Measurements from ENCODE around the gene GALNT9. TPM values are rescaled to one million over a fixed set of nuclear protein-coding genes. Genes with fewer than 3 reads are reported as not detected.
A peak's percentile ranks its signal among the peaks of the same experiment; 100 is the strongest.

Gene GALNT9
- total RNA-seq, 1 donor from 2014 or later: 1.6 TPM

GRCh38 chr12:132214891-132215290 lies 114.5 kb downstream of the GALNT9 start:
- no peak for DNase-seq (ENCODE audit: extremely low spot score, unreplicated experiment)
- no peak overlapping the region for H3K4me3 Mint-ChIP-seq

GRCh38 chr12:132214161-132214476 lies 115.3 kb downstream of the GALNT9 start:
- Mint-ChIP-seq H3K27me3 (peaks cover 52% of the 10 kb centered on the region), H3K27ac (no peak overlapping the region), H3K36me3 (no peaks in the 10 kb centered on the region), H3K4me3 (no peak overlapping the region), H3K4me1 (ENCODE audit: unreplicated experiment) (no peaks in the 10 kb centered on the region), H3K9me3 (no peaks in the 10 kb centered on the region)
- no peak for TF ChIP-seq CTCF (conservative IDR thresholded peaks at IDR 0.05)
- no peak for DNase-seq (ENCODE audit: extremely low spot score, unreplicated experiment)

More at GRCh38 chr12:132214891-132215290, 114.5 kb downstream of the GALNT9 start:
- Mint-ChIP-seq H3K27me3 (peaks cover 55% of the 10 kb centered on the region), H3K9me3 (no peaks in the 10 kb centered on the region), H3K27ac (peak overlapping the region; percentile 13), H3K36me3 (no peaks in the 10 kb centered on the region), H3K4me1 (ENCODE audit: unreplicated experiment) (no peaks in the 10 kb centered on the region)
- TF ChIP-seq CTCF (conservative IDR thresholded peaks at IDR 0.05): no peak

GRCh38 chr12:132213359-132214160 lies 115.8 kb downstream of the GALNT9 start:
- no peak for TF ChIP-seq CTCF (conservative IDR thresholded peaks at IDR 0.05)
- H3K27ac Mint-ChIP-seq: no peak overlapping the region
- H3K4me1 Mint-ChIP-seq (ENCODE audit: unreplicated experiment): no peaks in the 10 kb centered on the region
- no peak overlapping the region for H3K4me3 Mint-ChIP-seq
- H3K27me3 Mint-ChIP-seq: peaks cover 47% of the 10 kb centered on the region
- H3K9me3 Mint-ChIP-seq: no peaks in the 10 kb centered on the region
- no peaks in the 10 kb centered on the region for H3K36me3 Mint-ChIP-seq
- DNase-seq (ENCODE audit: extremely low spot score, unreplicated experiment): no peak

GRCh38 chr12:132211816-132212215 lies 117.6 kb downstream of the GALNT9 start:
- DNase-seq (ENCODE audit: extremely low spot score, unreplicated experiment): no peak
- H3K4me1 Mint-ChIP-seq (ENCODE audit: unreplicated experiment): no peaks in the 10 kb centered on the region
- H3K36me3 Mint-ChIP-seq: no peaks in the 10 kb centered on the region
- no peak overlapping the region for H3K27ac Mint-ChIP-seq
- no peaks in the 10 kb centered on the region for H3K9me3 Mint-ChIP-seq
- H3K4me3 Mint-ChIP-seq: no peak overlapping the region
- peaks cover 37% of the 10 kb centered on the region for H3K27me3 Mint-ChIP-seq
- no peak for TF ChIP-seq CTCF (conservative IDR thresholded peaks at IDR 0.05)

GRCh38 chr12:132211326-132211725 lies 118.1 kb downstream of the GALNT9 start:
- no peaks in the 10 kb centered on the region for H3K9me3 Mint-ChIP-seq
- TF ChIP-seq CTCF (conservative IDR thresholded peaks at IDR 0.05): no peak
- no peak for DNase-seq (ENCODE audit: extremely low spot score, unreplicated experiment)
- H3K4me1 Mint-ChIP-seq (ENCODE audit: unreplicated experiment): no peaks in the 10 kb centered on the region
- peaks cover 35% of the 10 kb centered on the region for H3K27me3 Mint-ChIP-seq
- no peak overlapping the region for H3K4me3 Mint-ChIP-seq
- no peaks in the 10 kb centered on the region for H3K36me3 Mint-ChIP-seq
- no peak overlapping the region for H3K27ac Mint-ChIP-seq
